Hematopoietic multipotent progenitor cell treated with erythropoietin and hydrocortisone succinate and interleukin-3 and kit ligand, for 8 days (in vitro differentiated cells): Measurements from ENCODE around the gene C1orf56.
"Not testable (repeated sequence)": the region's sequence is repeated elsewhere in the genome, so short reads cannot be mapped to it uniquely, and the experiment has no call there.

Experiments used
- DNase-seq: peaks from one replicate; pipeline ENCODE4 v3.0.0-alpha.2; 2015

Gene C1orf56

DNA sequence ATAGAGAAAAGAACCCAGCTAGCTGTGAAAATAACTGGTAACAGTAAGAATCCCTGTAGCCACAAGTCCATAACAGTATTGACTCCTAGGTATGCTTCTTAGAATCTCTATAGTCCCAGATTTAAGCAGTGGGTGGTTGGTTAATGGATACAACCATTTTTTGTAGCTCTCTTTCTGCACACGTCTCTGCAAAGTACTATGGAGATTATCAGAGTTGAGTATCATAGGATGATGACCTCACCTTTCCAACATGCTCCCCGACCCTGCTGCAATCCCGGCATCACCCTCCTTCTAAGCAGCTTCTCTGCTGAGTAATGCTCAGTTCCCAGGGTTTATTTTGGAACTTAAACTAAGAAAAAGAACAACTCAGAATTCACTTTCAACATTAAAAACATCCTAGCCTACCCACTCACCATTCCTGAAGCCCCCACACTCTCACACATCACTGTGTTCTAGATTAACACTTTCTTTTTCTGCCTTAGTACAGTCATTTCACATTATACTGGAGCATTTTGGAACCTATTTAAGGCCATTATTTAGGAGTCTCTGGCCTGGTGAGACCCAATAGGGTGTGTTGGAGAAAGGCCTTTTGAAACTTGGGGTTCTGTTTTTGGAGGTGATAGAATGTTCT, 15.3 kb downstream of the C1orf56 start:
- DNase-seq, result no peak

DNA sequence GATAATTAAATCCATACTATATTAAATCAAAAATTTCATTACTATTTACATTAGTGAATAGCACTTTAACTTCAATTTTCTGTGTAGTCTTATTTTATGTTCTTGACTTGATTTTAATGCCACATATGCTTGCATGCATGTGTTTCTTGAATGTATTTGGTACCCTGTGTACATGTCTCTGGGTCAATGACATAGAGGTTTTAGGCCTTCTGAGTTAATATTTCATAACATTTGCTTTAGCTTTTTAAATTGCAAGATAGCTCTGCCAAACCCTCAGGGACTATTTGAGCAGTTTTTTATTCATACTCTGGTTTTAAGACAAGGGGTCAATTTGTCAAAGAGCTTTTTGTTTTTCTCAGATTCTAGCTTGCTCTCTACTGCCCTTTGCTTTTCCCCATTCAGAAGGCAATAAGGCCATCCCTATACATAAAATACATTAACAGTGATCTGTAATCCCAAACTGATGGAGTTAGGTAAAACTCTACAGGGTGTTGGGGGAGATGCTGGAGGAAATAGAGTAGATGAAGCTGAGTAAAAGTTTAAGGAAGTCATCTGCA, 17.6 kb downstream of the C1orf56 start:
- no peak for DNase-seq

DNA sequence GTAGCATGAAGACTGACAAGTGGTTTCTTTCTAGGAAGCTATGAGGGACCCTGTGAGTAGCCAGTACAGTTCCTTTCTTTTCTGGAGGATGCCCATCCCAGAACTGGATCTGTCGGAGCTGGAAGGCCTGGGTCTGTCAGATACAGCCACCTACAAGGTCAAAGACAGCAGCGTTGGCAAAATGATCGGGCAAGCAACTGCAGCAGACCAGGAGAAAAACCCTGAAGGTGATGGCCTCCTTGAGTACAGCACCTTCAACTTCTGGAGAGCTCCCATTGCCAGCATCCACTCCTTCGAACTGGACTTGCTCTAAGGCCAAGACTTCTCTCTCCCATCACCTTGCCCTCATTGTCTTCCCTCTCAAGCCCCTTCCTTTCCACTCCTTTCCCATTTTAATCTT, 19.6 kb downstream of the C1orf56 start:
- DNase-seq, result no peak

DNA sequence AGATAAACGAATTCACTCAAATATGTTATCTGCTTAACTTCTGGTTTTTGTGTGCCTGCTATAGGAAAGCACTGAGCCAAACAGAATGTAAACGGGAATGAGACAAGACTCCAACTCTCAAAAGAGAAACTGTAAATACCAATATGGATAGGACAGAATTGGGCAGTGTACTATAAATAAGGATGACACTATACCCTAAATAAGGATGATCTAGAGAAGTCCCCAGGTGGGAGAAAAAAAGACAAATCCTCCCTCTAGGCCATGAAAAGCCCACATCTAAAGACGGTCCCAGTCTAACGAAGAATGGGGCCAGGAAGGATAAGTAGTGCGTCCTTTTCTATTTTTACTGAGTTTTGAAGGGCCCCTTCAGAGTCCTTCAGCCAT, 21.5 kb downstream of the C1orf56 start:
- no peak for DNase-seq

DNA sequence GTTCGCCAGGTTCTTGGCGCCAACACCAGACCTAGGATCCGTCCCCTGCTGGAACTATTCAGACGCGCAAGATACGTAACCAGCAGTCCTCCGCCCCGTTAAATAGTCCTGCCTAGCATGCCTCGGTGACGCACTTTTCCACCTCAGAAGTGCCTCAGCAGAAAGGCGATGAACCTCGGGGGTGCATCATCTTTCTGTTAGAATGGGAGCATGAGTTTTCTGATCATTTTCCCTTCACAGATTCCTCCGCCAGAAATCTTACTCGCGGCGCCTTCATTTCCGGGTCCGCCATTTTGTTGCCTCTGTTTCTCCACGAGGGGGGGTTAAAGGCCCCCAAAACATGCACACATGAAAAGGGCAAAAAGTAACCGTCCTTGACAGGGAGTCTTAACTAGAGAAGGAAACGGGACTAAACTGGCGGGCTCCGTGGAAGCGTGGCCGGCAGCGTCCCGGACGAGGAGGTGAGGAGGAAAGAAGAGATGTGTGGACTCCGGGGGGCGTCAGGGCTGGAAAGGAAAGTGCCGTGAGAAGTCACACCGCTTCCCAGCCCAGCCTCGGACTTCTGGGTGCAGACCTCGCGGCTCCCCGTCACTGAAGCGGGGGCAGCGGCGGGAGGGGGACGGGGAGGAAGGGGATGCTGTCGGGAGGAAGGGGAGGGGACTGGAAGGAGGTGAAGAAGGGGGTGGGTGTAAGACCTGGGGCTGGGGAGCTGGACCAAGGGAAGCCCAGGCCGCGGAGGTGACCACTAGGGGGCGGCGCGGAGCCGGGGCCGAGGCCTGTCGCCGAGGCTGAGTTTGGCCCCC, 23.1 kb downstream of the C1orf56 start, which contains the start of gene GABPB2:
Gene GABPB2 (plus strand): TSS at position 288 of the 803 bp plus-strand sequence. CDS start 17,429 bp downstream, outside the sequence.
- peak; percentile 94 for DNase-seq

DNA sequence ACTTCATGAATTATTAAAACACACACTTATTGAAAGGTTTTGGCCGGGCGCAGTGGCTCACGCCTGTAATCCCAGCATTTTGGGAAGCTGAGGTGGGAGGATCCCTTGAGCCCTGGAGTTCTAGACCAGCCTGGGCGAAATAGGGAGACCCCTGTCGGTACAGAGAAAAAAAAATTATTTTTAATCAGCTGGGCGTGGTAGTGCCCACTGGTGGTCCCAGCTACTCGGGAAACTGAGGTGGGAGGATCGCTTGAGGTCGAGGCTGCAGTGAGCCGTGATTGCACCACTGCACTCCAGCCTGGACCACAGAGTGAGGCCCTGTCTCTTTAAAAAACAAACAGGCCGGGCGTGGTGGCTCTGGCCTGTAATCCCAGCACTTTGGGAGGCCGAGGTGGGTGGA, 24.7 kb downstream of the C1orf56 start:
- no peak for DNase-seq

DNA sequence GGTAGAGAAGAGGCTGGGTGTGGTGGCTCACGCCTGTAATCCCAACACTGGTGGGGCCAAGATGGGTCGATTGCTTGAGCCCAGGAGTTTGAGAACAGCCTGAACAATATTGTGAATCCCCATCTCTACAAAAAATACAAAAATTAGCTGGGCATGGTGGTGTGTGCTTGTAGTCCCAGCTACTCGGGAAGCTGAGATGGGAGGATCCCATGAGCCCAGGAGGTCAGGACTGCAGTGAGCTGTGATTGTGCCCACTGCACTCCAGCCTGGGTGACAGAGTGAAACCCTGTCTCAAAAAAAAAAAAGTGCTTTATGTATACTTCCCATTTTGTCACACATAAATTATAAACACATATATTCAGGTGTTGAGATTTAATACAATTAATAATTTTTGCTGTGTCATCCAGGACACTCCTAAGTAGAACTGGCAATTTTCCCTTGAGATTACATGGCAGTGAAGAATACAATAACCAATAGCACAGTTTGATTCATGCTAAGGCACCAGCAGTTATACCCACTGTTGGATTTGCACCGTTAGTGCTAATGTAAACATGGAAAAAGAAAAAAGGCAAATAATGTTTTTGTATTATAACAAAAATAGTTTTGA, 38.5 kb downstream of the C1orf56 start:
- no peak for DNase-seq

DNA sequence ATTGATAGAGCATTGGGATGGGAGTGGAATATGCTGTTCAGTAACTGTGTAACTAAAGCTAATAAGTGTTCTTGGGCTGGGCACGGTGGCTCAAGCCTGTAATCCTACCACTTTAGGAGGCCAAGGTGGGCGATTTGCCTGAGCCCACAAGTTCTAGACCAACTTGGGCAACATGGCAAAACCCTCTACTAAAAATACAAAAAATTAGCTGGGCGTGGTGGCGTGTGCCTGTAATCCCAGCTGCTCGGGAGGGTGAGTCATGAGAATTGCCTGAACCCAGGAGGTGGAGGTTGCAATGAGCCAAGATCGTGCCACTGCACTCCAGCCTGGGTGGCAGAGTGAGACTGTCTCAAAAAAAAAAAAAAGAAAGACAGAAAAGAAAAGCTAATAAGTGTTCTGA, 49.9 kb downstream of the C1orf56 start:
- DNase-seq, result not testable (repeated sequence)

DNA sequence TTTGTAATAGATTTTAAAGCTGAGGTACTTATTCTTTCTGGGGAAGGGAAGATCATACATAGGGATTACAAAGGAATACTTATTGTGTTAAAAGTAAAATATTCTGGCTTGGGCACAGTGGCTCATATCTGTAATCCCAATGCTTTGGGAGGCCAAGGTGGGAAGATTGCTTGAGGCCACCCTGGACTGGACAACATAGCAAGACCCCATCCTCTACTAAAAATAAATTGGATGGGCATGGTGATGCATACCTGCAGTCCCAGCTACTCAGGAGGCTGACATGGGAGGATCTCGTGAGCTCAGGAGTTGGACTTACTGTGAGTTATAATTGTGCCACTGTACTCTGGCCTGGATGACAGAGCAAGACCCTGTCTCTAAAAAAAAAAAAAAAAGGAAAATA, 50.6 kb downstream of the C1orf56 start:
- no peak for DNase-seq
